ENCODE measurements around the gene EXOC6B.

The EXOC6B gene

DNA sequence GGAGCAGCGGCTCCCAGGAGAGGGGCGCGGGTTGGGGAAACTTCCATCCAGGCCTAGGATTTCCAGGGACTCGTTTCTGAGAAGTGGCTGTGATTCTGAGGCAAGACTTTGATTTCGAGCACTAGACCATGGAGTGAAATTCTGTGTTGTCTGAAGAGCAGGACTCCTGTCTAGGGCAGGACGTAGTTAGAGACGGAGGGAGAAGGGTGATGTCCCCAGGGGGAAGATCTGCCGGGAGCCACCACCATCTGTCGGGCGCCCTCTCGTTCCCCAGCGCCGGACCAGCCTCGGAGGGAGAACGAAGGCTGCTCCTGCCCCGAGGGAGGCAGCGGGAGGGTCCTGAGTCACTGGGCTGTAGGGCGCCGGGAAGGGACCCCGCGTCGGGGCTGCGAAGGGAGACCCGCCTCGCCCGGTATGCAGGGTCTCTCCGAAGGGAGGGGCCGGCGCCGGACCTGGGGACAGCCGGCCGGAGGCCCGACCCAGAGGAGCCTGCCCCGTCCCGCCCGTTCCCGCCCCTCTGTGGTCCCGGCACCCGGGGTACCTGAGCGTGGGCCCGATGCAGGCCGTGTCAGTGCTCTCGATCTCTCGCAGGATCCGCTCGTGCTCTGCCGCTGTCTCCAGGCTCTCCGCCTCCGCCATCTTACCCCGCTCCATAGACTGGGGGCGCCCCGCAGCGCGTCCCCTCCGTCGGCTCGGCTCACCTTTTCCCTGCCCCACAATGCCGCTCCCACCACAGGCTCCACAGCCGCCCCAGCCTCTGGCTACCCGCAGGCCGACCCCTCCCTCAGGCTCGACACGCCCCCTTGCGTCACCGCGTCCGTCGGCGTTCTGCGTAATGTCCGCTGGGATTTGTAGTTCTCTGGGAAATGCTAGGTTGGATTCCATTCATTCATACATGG lies at the start of gene EXOC6B (continued):
- TF ChIP-seq KLF10 (tag by site-specific recombination; IDR thresholded peaks at IDR 0.05), result peak; percentile 52; the same call in 1 of the 2 replicates
- no peak for TF ChIP-seq ZNF658 (tag by site-specific recombination; IDR thresholded peaks at IDR 0.05)
- TF ChIP-seq KLF1 (tag by site-specific recombination; IDR thresholded peaks at IDR 0.05), result peak; percentile 81; the same call in 1 of the 2 replicates
- TF ChIP-seq, protein P1, sequence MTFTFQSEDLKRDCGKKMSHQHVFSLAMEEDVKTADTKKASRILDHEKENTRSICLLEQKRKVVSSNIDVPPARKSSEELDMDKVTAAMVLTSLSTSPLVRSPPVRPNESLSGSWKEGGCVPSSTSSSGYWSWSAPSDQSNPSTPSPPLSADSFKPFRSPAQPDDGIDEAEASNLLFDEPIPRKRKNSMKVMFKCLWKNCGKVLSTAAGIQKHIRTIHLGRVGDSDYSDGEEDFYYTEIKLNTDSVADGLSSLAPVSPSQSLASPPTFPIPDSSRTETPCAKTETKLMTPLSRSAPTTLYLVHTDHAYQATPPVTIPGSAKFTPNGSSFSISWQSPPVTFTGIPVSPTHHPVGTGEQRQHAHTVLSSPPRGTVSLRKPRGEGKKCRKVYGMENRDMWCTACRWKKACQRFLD (tag by site-specific recombination; IDR thresholded peaks at IDR 0.05), result no peak
- TF ChIP-seq YY1 (tag by site-specific recombination; IDR thresholded peaks at IDR 0.05), result peak; percentile 85
- TF ChIP-seq ZNF311 (tag by site-specific recombination; IDR thresholded peaks at IDR 0.05; ENCODE audit: borderline replicate concordance), result no peak
- peak; percentile 94 for TF ChIP-seq KLF9 (tag by site-specific recombination; IDR thresholded peaks at IDR 0.05; ENCODE audit: low read depth)
- TF ChIP-seq FEZF1 (tag by site-specific recombination; IDR thresholded peaks at IDR 0.05), result peak; percentile 12; the same call in 1 of the 2 replicates
- TF ChIP-seq, protein P2, sequence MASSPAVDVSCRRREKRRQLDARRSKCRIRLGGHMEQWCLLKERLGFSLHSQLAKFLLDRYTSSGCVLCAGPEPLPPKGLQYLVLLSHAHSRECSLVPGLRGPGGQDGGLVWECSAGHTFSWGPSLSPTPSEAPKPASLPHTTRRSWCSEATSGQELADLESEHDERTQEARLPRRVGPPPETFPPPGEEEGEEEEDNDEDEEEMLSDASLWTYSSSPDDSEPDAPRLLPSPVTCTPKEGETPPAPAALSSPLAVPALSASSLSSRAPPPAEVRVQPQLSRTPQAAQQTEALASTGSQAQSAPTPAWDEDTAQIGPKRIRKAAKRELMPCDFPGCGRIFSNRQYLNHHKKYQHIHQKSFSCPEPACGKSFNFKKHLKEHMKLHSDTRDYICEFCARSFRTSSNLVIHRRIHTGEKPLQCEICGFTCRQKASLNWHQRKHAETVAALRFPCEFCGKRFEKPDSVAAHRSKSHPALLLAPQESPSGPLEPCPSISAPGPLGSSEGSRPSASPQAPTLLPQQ (tag by site-specific recombination; IDR thresholded peaks at IDR 0.05), result peak; percentile 91
- peak; percentile 90 for TF ChIP-seq ZNF76 (tag by site-specific recombination; IDR thresholded peaks at IDR 0.05; ENCODE audit: borderline replicate concordance, low read depth)
- TF ChIP-seq, protein P3, sequence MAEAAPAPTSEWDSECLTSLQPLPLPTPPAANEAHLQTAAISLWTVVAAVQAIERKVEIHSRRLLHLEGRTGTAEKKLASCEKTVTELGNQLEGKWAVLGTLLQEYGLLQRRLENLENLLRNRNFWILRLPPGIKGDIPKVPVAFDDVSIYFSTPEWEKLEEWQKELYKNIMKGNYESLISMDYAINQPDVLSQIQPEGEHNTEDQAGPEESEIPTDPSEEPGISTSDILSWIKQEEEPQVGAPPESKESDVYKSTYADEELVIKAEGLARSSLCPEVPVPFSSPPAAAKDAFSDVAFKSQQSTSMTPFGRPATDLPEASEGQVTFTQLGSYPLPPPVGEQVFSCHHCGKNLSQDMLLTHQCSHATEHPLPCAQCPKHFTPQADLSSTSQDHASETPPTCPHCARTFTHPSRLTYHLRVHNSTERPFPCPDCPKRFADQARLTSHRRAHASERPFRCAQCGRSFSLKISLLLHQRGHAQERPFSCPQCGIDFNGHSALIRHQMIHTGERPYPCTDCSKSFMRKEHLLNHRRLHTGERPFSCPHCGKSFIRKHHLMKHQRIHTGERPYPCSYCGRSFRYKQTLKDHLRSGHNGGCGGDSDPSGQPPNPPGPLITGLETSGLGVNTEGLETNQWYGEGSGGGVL (tag by site-specific recombination; IDR thresholded peaks at IDR 0.05), result peak; percentile 85
- peak; percentile 46; the same call in 1 of the 2 replicates for TF ChIP-seq ZNF10 (tag by site-specific recombination; IDR thresholded peaks at IDR 0.05)
- peak; percentile 95 for TF ChIP-seq ZNF239 (tag by site-specific recombination; IDR thresholded peaks at IDR 0.05)
- TF ChIP-seq KLF16 (tag by site-specific recombination; IDR thresholded peaks at IDR 0.05), result peak; percentile 98
- peak; percentile 70 for TF ChIP-seq ZBTB48 (tag by site-specific recombination; IDR thresholded peaks at IDR 0.05)
- peak; percentile 66; the same call in 1 of the 2 replicates for TF ChIP-seq ZNF366 (tag by site-specific recombination; conservative IDR thresholded peaks at IDR 0.05)
- TF ChIP-seq SP7 (tag by site-specific recombination; IDR thresholded peaks at IDR 0.05), result peak; percentile 64
- peak; percentile 78 for TF ChIP-seq SP2 (tag by site-specific recombination; IDR thresholded peaks at IDR 0.05)
- TF ChIP-seq ZNF664 (tag by site-specific recombination; IDR thresholded peaks at IDR 0.05), result no peak
- TF ChIP-seq, protein P4, sequence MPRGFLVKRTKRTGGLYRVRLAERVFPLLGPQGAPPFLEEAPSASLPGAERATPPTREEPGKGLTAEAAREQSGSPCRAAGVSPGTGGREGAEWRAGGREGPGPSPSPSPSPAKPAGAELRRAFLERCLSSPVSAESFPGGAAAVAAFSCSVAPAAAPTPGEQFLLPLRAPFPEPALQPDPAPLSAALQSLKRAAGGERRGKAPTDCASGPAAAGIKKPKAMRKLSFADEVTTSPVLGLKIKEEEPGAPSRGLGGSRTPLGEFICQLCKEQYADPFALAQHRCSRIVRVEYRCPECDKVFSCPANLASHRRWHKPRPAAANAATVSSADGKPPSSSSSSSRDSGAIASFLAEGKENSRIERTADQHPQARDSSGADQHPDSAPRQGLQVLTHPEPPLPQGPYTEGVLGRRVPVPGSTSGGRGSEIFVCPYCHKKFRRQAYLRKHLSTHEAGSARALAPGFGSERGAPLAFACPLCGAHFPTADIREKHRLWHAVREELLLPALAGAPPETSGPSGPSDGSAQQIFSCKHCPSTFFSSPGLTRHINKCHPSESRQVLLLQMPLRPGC (tag by site-specific recombination; IDR thresholded peaks at IDR 0.05), result 0 out of 2 replicates have a peak, but pooled peaks have one; percentile 11
- TF ChIP-seq, protein P5, sequence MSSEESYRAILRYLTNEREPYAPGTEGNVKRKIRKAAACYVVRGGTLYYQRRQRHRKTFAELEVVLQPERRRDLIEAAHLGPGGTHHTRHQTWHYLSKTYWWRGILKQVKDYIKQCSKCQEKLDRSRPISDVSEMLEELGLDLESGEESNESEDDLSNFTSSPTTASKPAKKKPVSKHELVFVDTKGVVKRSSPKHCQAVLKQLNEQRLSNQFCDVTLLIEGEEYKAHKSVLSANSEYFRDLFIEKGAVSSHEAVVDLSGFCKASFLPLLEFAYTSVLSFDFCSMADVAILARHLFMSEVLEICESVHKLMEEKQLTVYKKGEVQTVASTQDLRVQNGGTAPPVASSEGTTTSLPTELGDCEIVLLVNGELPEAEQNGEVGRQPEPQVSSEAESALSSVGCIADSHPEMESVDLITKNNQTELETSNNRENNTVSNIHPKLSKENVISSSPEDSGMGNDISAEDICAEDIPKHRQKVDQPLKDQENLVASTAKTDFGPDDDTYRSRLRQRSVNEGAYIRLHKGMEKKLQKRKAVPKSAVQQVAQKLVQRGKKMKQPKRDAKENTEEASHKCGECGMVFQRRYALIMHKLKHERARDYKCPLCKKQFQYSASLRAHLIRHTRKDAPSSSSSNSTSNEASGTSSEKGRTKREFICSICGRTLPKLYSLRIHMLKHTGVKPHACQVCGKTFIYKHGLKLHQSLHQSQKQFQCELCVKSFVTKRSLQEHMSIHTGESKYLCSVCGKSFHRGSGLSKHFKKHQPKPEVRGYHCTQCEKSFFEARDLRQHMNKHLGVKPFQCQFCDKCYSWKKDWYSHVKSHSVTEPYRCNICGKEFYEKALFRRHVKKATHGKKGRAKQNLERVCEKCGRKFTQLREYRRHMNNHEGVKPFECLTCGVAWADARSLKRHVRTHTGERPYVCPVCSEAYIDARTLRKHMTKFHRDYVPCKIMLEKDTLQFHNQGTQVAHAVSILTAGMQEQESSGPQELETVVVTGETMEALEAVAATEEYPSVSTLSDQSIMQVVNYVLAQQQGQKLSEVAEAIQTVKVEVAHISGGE (tag by site-specific recombination; conservative IDR thresholded peaks at IDR 0.05; ENCODE audit: low read depth), result peak; percentile 38
